Heart left ventricle (tissue), 13 donors: ENCODE results near the gene ARHGAP15.

ENCODE experiments used
- POLR2A ChIP-seq, 2 donors: fragments of 450-650 bp; IDR thresholded peaks; one replicate each; pipeline ENCODE4 v1.6.1; 2017; ENCODE audit warnings: antibody characterized with exemption in 2 of 2, mild to moderate bottlenecking in 2 of 2, moderate library complexity in 2 of 2
- TF ChIP-seq, protein P1 (sequence below), 12 donors: fragments of 200-600 bp; sonication (generic) in 4 of 12; IDR thresholded peaks; one replicate each; pipeline versions ENCODE4 v1.5.0 to v1.8.0; 2018 to 2022; ENCODE audit warnings: antibody characterized with exemption in 12 of 12, mild to moderate bottlenecking in 5 of 12
- donor health status: ischemic (EF 13 %, LVEDD 7.1; RV severe dilation, severe dysfunction).
- donor health status: DM: no; HTN: yes; CAD: no.
- donor health status: DM: no; HTN: no; CAD: no.
- donor health status: ischemic (EF 25% LVEDD 6.9; RV normal size, moderate dysfunction).
- donor health status: ischemic (EF 25% LVEDD 5.7; RV mildly dilated, moderate dysfunction).
- donor health status: ischemic (EF 35%, LVEDD 5.7; RV mildly dilated, moderate dysfunction).
- donor health status: nonischemic (EF 11% LVEDD 7.7; RV severe dilation, severe dysfunction).
- donor health status: DM: yes; HTN: yes; CAD: no.
- donor health status: PGD.
- donor health status: ischemic (EF 29% LVEDD 5.4; RV normal size, mild dysfunction).
- donor health status: nonischemic (EF 23%, LVEDD 6.1; RV moderate dilation, normal function).

DNA sequence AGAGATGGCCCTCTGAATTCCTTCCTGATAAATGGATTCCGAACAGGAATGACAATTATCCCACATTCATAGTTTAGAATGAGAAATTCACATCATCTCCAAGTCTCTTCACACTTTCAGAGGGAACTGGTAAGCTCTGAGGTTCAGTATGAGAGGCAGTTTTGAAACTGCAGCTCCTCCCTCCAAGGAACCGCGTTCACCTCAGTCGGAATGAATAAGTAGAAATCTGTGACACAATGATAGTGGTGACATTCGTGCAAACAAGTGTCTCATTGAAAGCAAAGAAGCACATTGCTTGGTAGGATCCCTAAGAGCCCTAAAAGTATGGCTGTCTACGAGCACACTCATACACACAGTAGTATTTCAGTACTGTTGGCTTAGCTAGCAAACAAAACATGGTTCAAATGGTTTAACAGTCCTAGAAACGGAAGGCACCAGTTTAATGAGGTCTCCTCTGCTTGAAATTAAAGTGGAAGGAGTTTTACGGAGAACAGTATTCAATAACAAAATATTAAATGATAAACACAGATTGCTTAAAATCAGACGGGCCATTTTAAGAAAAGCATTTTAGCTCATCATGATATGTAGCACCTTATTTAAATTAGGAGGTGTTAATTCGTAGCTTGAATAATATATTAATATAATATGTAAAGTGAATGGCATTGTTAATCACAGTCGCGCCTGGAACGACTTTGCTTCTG is 225.0 kb downstream of the ARHGAP15 start:
- TF ChIP-seq, protein P1, sequence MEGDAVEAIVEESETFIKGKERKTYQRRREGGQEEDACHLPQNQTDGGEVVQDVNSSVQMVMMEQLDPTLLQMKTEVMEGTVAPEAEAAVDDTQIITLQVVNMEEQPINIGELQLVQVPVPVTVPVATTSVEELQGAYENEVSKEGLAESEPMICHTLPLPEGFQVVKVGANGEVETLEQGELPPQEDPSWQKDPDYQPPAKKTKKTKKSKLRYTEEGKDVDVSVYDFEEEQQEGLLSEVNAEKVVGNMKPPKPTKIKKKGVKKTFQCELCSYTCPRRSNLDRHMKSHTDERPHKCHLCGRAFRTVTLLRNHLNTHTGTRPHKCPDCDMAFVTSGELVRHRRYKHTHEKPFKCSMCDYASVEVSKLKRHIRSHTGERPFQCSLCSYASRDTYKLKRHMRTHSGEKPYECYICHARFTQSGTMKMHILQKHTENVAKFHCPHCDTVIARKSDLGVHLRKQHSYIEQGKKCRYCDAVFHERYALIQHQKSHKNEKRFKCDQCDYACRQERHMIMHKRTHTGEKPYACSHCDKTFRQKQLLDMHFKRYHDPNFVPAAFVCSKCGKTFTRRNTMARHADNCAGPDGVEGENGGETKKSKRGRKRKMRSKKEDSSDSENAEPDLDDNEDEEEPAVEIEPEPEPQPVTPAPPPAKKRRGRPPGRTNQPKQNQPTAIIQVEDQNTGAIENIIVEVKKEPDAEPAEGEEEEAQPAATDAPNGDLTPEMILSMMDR (IDR thresholded peaks at IDR 0.05), result no peak
- TF ChIP-seq POLR2A (IDR thresholded peaks at IDR 0.05), result no peak
